DMS79 treated with DMSO at 0.1 percent for 48 hours (cell line): Measurements from ENCODE around the gene GCK.
"Not testable (repeated sequence)": the region's sequence is repeated elsewhere in the genome, so short reads cannot be mapped to it uniquely, and the experiment has no call there.

Experiments
- DNase-seq: peaks from one replicate; lab custom pipeline; 2025; lab: John Stamatoyannopoulos, UW

The GCK gene

GRCh38 chr7:44141221-44141850, 47.9 kb downstream of the GCK start, which contains the start of gene MYL7:
TSS of gene MYL7 (minus strand) at chr7:44141332. CDS start at chr7:44141305, 27 bp downstream.
- DNase-seq, result no peak

GRCh38 chr7:44140341-44140740, 48.9 kb downstream of the GCK start:
- no peak for DNase-seq

- DNase-seq, result no peak
Measured at GRCh38 chr7:44139311-44140010, 49.8 kb downstream of the GCK start.

- no peak for DNase-seq
Measured at GRCh38 chr7:44138698-44139097, 50.5 kb downstream of the GCK start.

GRCh38 chr7:44136731-44137130, 52.5 kb downstream of the GCK start:
- DNase-seq, result no peak

GRCh38 chr7:44134943-44135628, 54.2 kb downstream of the GCK start:
- no peak for DNase-seq

GRCh38 chr7:44133295-44133694, 55.9 kb downstream of the GCK start:
- no peak for DNase-seq

- no peak for DNase-seq
Measured at GRCh38 chr7:44132039-44132438, 57.2 kb downstream of the GCK start.

- peak; percentile 22 for DNase-seq
Measured at GRCh38 chr7:44131173-44132029, 57.8 kb downstream of the GCK start.

- no peak for DNase-seq
Measured at GRCh38 chr7:44128721-44129582, 60.3 kb downstream of the GCK start.

- no peak for DNase-seq
Measured at GRCh38 chr7:44127161-44127560, 62.1 kb downstream of the GCK start.

- DNase-seq, result not testable (repeated sequence)
Measured at GRCh38 chr7:44126574-44126973, 62.7 kb downstream of the GCK start.

GRCh38 chr7:44124822-44125202, 64.4 kb downstream of the GCK start:
- no peak for DNase-seq

- peak; percentile 99 for DNase-seq
Measured at GRCh38 chr7:44123190-44124003, 65.8 kb downstream of the GCK start, which contains the start of gene POLD2. TSS of gene POLD2 (minus strand) at chr7:44123548. CDS start at chr7:44122053, 1,495 bp downstream.

- peak; percentile 10 for DNase-seq
Measured at GRCh38 chr7:44122529-44122928, 66.7 kb downstream of the GCK start.

- DNase-seq, result no peak
Measured at GRCh38 chr7:44121761-44122420, 67.3 kb downstream of the GCK start.

GRCh38 chr7:44120395-44120794, 68.8 kb downstream of the GCK start:
- no peak for DNase-seq

GRCh38 chr7:44119829-44120380, 69.3 kb downstream of the GCK start:
- no peak for DNase-seq

- no peak for DNase-seq
Measured at GRCh38 chr7:44117801-44118429, 71.3 kb downstream of the GCK start.
